KOPT-K1 (cell line): ENCODE data around the gene LDLRAD3.

Experiments
- H3K27ac ChIP-seq: fragments of 200-600 bp; sonication (generic); 2 replicates; pipeline ENCODE4 v1.5.1; 2016; ENCODE audit warnings: antibody characterized with exemption, mild to moderate bottlenecking, low read depth, low read length; ENCODE audit not compliant: poor library complexity, severe bottlenecking
- H3K36me3 ChIP-seq: fragments of 200-600 bp; sonication (generic); 2 replicates; pipeline ENCODE4 v1.5.1; 2017; ENCODE audit warnings: antibody characterized with exemption, mild to moderate bottlenecking, low read length, moderate library complexity; ENCODE audit not compliant: insufficient read depth
- H3K9me3 ChIP-seq: fragments of 200-600 bp; sonication (generic); 2 replicates; pipeline ENCODE4 v1.5.1; 2017; ENCODE audit warnings: antibody characterized with exemption, low read length, mild to moderate bottlenecking; ENCODE audit not compliant: insufficient read depth, poor library complexity, severe bottlenecking

LDLRAD3 gene

DNA sequence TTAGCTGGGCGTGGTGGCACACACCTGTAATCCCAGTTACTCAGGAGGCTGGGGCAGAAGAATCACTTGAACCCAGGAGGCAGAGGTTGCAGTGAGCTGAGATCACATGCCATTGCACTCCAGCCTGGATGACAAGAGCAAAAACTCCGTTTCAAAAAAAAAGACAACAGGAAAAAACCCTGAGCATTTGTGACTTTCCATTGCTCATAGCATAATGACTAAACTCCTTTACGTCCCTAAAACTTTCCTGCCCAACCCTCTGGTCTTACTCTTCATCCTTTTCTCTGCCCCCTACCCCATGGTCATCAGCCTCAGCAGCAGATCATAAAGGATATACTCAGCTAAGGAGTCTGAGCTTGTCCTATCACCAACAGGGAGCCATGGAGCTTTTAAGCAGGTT is 6.8 kb upstream of the LDLRAD3 start:
- no peaks in the 10 kb centered on the region for H3K36me3 ChIP-seq
- H3K27ac ChIP-seq: no peak overlapping the region
- no peaks in the 10 kb centered on the region for H3K9me3 ChIP-seq

DNA sequence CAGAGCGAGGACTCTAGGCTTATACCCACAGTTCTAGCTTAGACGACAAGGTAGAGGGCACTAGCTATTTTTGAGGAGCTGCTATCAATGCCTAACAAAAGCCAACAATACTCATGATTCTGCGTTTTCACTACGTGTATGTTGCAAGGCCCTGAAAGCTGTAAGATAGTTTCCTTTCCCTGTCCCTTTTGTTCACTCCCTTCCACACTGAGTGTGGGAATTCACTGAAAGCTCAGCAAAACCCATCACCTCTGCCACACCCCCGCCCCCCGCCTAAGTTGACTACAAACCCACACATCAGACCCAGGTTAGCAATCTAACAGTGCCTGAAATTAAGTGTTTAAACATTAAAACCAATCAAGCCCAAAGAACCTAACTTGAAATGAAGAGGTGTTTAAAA is 6.2 kb upstream of the LDLRAD3 start:
- Histone ChIP-seq H3K27ac (no peak overlapping the region), H3K36me3 (no peaks in the 10 kb centered on the region), H3K9me3 (no peaks in the 10 kb centered on the region)

DNA sequence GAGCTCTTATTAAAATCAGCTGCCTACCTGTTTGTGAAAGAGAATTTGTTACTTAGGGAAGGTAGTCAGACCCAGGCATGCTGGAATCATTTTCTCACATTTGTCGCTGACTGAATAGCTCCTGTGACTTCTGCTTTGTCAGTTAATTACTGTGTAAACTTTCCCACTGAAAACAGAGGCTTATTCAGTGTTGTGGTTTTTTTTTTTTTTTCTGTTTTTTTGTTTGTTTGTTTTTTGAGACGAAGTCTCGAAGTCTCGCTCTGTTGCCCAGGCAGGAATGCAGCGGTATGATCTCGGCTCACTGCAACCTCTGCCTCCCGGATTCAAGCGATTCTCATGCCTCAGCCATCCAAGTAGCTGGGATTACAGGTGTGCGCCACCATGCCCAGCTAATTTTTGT is 5.6 kb upstream of the LDLRAD3 start:
- H3K36me3 ChIP-seq: no peaks in the 10 kb centered on the region
- H3K9me3 ChIP-seq: no peaks in the 10 kb centered on the region
- no peak overlapping the region for H3K27ac ChIP-seq

DNA sequence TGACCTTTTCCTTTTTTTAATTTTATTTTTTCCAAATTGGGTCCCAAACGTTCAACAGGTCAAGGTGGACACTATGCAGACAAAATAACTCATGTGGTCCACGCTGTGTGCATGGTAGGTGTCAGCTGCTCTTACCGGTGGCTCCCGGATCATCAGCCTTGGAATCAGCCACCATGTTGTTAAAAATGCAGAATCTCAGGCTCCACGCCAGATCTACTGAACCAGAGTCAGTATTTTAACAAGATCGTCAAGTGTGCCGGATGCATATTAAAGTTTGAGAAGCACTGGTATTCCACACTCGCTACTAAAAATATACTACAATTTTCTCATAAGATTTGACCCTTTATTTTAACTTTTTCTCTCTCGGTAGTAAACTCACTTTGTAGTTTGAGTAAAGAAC is 553 bp upstream of the LDLRAD3 start:
- no peaks in the 10 kb centered on the region for H3K36me3 ChIP-seq
- H3K27ac ChIP-seq: no peak overlapping the region

DNA sequence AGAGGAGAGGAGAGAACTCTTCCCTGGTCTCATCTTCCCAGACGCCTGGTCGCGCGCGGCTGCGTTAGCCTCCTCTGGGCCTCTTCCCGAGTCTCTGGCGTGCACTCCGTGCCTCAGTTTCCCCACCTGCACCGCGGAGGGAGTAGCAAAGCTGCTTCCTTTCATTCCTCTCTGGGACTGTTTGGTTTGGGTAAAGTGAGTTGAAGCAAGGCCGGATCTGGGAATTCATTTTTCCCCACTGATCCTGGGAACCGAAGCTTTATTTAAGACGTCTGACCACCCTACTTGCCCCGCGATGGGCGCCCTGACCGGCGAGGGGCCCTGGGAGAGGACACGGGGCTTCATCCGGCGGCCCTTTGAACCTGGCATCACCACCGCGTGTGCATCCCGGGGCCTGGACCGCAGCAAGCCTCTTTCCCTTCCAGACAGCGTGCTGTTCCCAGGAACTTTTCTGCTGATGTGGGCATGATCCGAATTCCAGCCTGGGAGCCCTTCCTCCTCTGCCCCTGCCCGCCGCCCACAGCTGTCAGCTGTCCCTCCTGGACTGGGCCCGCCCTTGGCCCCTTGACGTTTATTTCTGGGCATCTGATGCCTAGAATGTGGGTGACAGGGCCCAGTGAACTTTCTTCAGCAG is 758 bp downstream of the LDLRAD3 start:
- H3K36me3 ChIP-seq: no peaks in the 10 kb centered on the region
- no peaks in the 10 kb centered on the region for H3K9me3 ChIP-seq
- no peak overlapping the region for H3K27ac ChIP-seq

More for the DNA sequence above, 553 bp upstream of the LDLRAD3 start:
- H3K9me3 ChIP-seq: no peaks in the 10 kb centered on the region

DNA sequence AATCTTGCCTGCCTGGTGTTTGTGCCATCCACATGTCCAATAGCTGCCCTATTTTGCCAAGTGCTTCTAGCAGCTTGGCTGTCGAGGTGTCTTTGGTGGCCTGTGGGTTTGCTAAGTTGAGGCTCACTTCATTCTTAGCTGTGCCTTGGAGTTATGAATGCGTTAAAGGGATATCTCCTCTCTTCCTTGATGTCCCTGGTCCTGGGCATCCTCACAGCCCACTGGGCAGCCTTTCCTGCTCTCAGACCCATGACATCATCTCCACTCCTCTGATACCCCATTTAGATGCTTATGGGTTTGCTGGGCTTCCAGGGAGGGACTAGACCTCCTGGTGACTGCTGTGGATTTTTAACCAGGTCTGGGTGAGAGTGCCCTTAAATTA is 1.3 kb downstream of the LDLRAD3 start:
- no peaks in the 10 kb centered on the region for H3K36me3 ChIP-seq
- H3K27ac ChIP-seq: no peak overlapping the region
- no peaks in the 10 kb centered on the region for H3K9me3 ChIP-seq

DNA sequence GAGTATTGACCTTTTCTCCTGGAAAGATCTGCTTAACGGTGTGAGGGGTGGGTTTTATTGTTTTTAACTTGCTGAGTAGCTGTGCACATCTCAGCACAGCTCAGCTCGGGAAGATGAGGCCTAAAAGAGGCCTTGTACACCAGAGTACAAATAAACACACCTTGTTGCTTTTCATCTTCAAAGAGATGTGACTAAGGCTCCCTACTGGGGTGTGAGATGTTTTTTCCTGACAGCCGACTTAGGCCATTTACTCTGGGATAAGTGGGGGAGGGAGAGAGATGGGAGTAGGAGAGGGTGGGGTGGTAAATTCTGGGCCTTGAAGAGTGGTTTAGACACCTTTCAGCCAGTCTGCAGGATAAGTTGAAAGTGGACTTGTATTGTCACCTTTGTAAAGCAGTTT is 2.9 kb downstream of the LDLRAD3 start:
- no peak overlapping the region for H3K27ac ChIP-seq
- no peaks in the 10 kb centered on the region for H3K9me3 ChIP-seq
- H3K36me3 ChIP-seq: no peaks in the 10 kb centered on the region

DNA sequence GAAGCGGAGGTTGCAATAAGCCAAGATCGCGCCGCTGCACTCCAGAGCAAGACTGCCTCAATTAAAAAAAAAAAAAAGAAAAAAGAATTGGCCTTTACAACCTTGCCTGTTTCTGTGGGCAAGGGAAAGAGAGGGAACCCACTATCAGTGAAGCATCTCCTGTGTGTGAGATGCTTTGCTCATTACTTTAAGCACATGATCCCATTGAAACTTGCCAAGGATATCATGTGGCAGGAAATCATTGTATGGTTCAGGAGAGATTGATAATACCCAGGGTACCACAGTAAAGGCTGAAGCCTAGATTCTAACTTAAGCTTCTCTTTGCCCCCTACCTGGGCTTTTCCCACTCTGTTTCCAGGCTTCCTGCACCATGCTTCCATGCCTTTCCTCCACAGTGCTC is 3.6 kb downstream of the LDLRAD3 start:
- Histone ChIP-seq H3K36me3 (no peaks in the 10 kb centered on the region), H3K9me3 (no peaks in the 10 kb centered on the region), H3K27ac (no peak overlapping the region)

DNA sequence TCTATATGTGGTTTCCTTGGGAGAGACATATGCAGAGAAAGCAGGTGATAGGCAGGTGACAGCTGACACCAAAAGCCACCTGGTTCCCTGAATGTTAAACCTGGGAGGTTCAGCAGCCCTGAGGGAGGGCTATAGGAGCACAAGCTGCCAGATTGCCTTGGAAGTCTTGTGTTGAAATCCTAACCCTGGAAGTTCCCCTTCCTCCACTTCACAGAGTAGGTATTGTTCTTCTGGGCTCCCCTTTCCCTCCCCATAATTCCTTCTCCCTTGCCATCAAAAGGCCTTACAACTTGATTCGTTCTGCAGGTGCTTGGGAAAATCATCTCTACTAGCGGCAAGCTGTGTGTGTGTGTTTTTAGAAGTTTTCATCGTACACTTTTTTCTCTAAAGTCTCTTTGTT is 5.4 kb downstream of the LDLRAD3 start:
- Histone ChIP-seq H3K27ac (no peak overlapping the region), H3K9me3 (no peaks in the 10 kb centered on the region), H3K36me3 (no peaks in the 10 kb centered on the region)

DNA sequence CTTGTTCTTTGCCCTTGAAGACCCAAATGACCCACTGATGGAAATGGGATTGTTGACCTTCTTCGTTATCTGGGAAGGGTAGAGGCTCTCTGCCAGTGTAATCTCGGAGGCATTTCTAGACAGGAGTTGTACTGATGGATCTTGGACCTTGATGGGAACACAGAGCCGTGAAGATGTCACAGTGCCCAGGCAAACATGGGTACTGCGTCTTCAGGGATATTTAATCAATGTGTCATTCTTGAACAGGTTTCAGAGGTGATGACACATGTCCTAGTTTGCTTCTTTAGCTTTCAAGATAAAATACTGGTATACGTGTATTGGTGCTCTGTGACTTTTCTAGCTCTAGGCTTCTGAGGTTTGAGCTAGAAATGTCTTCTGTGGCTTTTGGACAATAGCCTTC is 6.2 kb downstream of the LDLRAD3 start:
- Histone ChIP-seq H3K9me3 (no peaks in the 10 kb centered on the region), H3K36me3 (no peaks in the 10 kb centered on the region), H3K27ac (no peak overlapping the region)

DNA sequence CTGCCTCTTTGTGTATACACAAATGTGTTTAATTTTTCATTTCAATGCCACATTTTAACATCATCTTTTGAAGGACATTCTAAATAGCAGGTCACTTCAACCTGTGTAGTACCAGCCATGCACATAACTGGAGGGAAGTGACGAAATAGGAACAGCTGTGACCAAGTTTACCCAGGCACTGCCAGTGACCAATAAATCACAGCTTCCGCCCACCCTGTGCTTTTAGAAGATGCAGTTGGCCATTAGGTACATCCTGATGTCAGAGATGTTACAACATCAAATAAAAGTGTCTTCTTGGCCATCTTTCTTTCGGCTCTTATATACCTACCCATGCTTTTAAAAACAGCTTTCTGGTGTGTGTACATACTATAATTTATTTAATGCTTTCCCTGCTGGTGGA is 7.8 kb downstream of the LDLRAD3 start:
- no peaks in the 10 kb centered on the region for H3K36me3 ChIP-seq
- H3K27ac ChIP-seq: no peak overlapping the region
- H3K9me3 ChIP-seq: no peaks in the 10 kb centered on the region

DNA sequence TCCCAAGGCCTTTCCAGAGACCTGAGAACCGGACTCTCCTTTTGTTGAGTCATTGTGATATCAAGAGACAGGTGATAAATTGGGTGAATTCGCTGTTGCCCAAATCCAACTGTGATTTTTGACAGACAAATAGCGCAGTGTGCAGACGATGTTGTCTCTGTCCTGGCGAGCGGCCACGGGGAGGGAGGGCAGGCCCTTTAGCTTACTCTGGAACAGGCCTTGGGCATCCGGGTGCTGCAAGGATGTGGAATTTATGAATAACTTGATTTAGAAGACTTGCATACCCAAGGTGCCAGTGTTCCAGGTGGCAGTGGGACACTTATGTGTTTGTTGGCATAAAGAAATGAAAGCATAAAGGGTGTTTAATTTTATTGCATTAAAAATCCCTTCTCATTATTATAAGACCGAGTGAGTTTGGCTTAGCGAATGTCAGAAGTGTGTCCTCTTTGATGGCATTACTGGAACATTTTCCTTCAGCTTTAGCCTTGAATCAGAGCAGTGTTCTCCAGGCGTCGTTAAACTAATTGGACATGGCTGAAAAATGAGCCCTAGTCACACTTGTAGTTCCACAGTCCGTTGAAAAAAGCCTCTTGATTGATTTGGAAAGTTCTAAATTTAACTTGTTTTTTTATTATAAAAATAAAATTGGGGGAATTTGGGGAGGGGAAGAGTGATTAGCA is 9.4 kb downstream of the LDLRAD3 start:
- Histone ChIP-seq H3K27ac (no peak overlapping the region), H3K36me3 (no peaks in the 10 kb centered on the region), H3K9me3 (no peaks in the 10 kb centered on the region)

DNA sequence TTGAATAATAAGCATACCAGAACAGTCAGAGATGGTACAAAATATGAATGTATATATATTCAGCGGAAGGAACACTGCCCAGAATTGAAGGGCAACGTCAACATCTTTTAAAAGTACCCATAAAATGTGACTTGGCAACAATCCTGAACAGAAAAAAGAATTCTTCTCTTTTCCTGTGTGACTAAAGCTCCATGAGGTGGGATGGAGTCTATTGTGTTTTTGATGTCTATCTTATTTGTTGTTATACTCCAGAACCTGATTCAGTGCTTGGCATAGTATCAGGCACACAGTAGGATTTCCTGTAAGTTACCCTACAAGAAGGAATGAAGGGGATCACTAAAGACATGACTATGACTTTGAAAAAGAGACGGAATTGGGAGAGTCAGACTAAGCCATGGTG is 10.3 kb downstream of the LDLRAD3 start:
- H3K9me3 ChIP-seq: no peaks in the 10 kb centered on the region
- no peak overlapping the region for H3K27ac ChIP-seq
- no peaks in the 10 kb centered on the region for H3K36me3 ChIP-seq

DNA sequence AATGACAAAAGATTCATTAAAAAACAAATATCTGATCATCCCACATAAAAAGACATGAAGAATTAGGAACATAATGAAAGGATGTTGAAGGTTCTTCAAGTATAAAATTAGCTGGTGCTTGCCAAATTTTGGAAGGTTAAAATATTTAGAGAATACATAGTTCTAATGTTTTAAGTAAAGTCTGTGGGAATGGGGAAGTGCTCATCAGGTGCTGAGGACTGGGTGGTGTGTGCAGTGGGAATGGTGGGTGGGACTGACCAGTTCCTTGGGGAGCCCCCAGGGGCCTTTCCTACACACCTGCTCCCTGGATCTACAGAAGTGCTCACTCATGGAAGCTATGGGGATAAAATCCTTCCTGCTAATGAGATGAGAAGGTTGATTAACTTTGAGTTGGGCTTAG is 11.8 kb downstream of the LDLRAD3 start:
- Histone ChIP-seq H3K27ac (no peak overlapping the region), H3K36me3 (no peaks in the 10 kb centered on the region), H3K9me3 (no peaks in the 10 kb centered on the region)

DNA sequence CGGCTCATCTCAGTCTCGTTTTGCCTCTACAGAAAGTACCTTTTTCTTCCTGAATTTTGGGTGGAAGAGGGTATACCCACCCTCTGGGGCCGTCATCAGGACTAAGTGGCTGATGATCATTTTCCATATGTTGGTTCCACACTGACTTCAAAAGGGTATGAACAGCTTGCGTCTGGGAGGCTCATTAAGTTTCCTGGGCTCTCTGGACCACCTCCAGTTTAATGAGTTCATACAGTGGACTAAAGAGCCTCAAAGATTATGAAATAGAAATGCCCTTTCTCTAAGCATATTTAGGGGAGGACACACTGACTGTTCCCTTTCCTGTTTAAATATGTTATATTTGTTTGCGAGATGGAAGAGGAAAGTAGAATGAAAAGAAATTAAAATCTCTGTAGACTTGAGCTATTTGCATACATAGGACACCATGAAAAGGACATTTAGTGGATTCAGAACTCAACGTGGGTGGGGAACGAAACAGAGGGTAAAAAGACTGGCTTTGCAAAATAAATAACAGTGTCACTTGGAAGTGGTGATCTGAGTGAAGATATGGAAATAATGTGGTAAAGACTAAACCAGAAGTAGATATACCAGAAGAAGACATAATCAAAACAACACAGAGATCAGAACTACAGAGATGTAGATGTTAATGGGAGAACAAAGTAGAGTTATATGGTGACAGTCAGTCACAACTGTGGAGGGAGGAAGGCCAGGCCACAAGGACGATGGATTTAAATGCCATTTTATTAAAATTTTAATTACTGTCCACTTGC is 18.7 kb downstream of the LDLRAD3 start:
- Histone ChIP-seq H3K9me3 (no peaks in the 10 kb centered on the region), H3K27ac (no peak overlapping the region)

DNA sequence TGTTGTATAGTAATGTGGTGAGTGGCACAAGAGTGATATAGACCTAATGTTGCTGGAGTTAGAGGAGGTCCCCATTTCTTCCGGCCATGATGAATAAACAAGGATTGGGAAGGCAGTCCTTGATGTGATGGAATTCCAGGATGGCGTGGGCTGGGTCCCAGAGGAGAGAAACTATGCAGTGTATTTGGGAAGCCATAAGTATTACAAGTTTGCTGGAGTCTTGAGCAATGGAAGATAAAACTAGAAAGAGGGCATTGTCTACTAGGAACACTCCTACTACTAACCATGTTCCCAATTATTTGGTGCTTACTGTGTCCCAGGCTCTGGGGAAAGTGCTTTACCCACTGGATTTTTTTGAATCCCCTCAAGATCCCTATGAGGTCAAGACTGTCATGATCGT is 20.0 kb downstream of the LDLRAD3 start:
- no peaks in the 10 kb centered on the region for H3K36me3 ChIP-seq
- no peaks in the 10 kb centered on the region for H3K9me3 ChIP-seq
- H3K27ac ChIP-seq: no peak overlapping the region

More for the DNA sequence above, 18.7 kb downstream of the LDLRAD3 start:
- no peaks in the 10 kb centered on the region for H3K36me3 ChIP-seq
